OCI-LY3 (cell line): ENCODE data around the gene SPX.

ENCODE experiments used
- H2AFZ ChIP-seq: fragments of 200-600, 300-600 bp; shearing (Covaris generic); 2 replicates; pipeline ENCODE4 v1.6.0; 2014; ENCODE audit warnings: antibody characterized with exemption, low read depth, low read length
- H3K27ac ChIP-seq: fragments of 200-600, 300-600 bp; sonication (generic); 2 replicates; pipeline ENCODE4 v1.5.1; 2014; ENCODE audit warnings: mild to moderate bottlenecking, low read length, moderate library complexity, mixed read lengths
- H3K27me3 ChIP-seq: fragments of 200-600, 300-600 bp; sonication (generic); 2 replicates; pipeline ENCODE4 v1.6.1; 2014; ENCODE audit warnings: low read depth, low read length, mixed read lengths
- H3K36me3 ChIP-seq: fragments of 200-600, 300-600 bp; sonication (generic); replicated peaks from 2 replicates; pipeline ENCODE3; 2014; ENCODE audit warnings: low read depth, low read length, mixed read lengths
- H3K4me1 ChIP-seq: fragments of 300-600, 200-600 bp; sonication (generic); 2 replicates; pipeline ENCODE4 v1.6.1; 2014; ENCODE audit warnings: low read length, mixed read lengths
- H3K4me2 ChIP-seq: fragments of 200-600, 300-600 bp; sonication (generic); 2 replicates; pipeline ENCODE4 v1.6.1; 2014; ENCODE audit warnings: low read length, mixed read lengths
- H3K4me3 ChIP-seq: fragments of 300-600, 200-600 bp; sonication (generic); 2 replicates; pipeline ENCODE4 v1.5.1; 2014; ENCODE audit warnings: antibody characterized with exemption, mild to moderate bottlenecking, low read length, moderate library complexity
- H3K79me2 ChIP-seq: fragments of 300-600, 200-600 bp; shearing (Covaris generic); 2 replicates; pipeline ENCODE4 v1.6.1; 2014; ENCODE audit warnings: mild to moderate bottlenecking, low read length, mixed read lengths
- H3K9ac ChIP-seq: fragments of 300-600, 200-600 bp; shearing (Covaris generic); 2 replicates; pipeline ENCODE4 v1.6.0; 2014; ENCODE audit warnings: mild to moderate bottlenecking, low read length, moderate library complexity
- H3K9me3 ChIP-seq: fragments of 200-600, 300-600 bp; shearing (Covaris generic); 2 replicates; pipeline ENCODE4 v1.6.1; 2014; ENCODE audit warnings: low read length, mixed read lengths; ENCODE audit not compliant: insufficient read depth
- H4K20me1 ChIP-seq: fragments of 200-600, 300-600 bp; sonication (generic); 2 replicates; pipeline ENCODE4 v1.6.1; 2016; ENCODE audit warnings: low read length, mixed read lengths; ENCODE audit not compliant: insufficient read depth
- CTCF ChIP-seq: fragments of 200-600, 300-600 bp; sonication (generic); IDR thresholded peaks from 2 replicates; pipeline ENCODE4 v1.5.1; 2014; ENCODE audit warnings: antibody characterized with exemption, low read length, low read depth
- EZH2phosphoT487 ChIP-seq: fragments of 200-600 bp; shearing (Covaris generic); IDR thresholded peaks from 2 replicates; pipeline ENCODE4 v1.6.1; 2018; ENCODE audit warnings: antibody characterized with exemption, mixed run types, low read depth

Gene SPX

GRCh38 chr12:21573733-21574358 lies 47.8 kb downstream of the SPX start:
- Histone ChIP-seq H3K36me3 (no peaks in the 10 kb centered on the region), H3K4me3 (no peak overlapping the region), H3K27me3 (no peaks in the 10 kb centered on the region), H3K79me2 (no peaks in the 10 kb centered on the region), H3K9me3 (no peaks in the 10 kb centered on the region), H3K9ac (no peak overlapping the region), H2AFZ (no peak overlapping the region), H3K4me2 (no peak overlapping the region), H3K27ac (no peak overlapping the region), H3K4me1 (peaks cover 16% of the 10 kb centered on the region), H4K20me1 (no peaks in the 10 kb centered on the region)
- TF ChIP-seq EZH2phosphoT487 = no peak
- TF ChIP-seq CTCF = no peak

GRCh38 chr12:21576431-21576830 lies 50.3 kb downstream of the SPX start:
- no peak for TF ChIP-seq EZH2phosphoT487
- TF ChIP-seq CTCF = no peak
- no peaks in the 10 kb centered on the region for H3K9me3 ChIP-seq
- H3K79me2 ChIP-seq = no peaks in the 10 kb centered on the region
- H3K4me1 ChIP-seq = peaks cover 28% of the 10 kb centered on the region
- no peaks in the 10 kb centered on the region for H4K20me1 ChIP-seq
- no peaks in the 10 kb centered on the region for H3K27me3 ChIP-seq
- H3K36me3 ChIP-seq = peaks cover under 1% of the 10 kb centered on the region
- no peak overlapping the region for H3K4me3 ChIP-seq
- no peak overlapping the region for H3K27ac ChIP-seq
- H2AFZ ChIP-seq = no peak overlapping the region
- H3K4me2 ChIP-seq = no peak overlapping the region
- H3K9ac ChIP-seq = no peak overlapping the region

- Histone ChIP-seq H3K9ac (no peak overlapping the region), H2AFZ (no peak overlapping the region), H4K20me1 (no peaks in the 10 kb centered on the region), H3K27ac (no peak overlapping the region), H3K4me2 (no peak overlapping the region), H3K4me3 (no peak overlapping the region), H3K4me1 (peaks cover 26% of the 10 kb centered on the region), H3K36me3 (peaks cover 2% of the 10 kb centered on the region), H3K9me3 (no peaks in the 10 kb centered on the region), H3K79me2 (no peaks in the 10 kb centered on the region), H3K27me3 (no peaks in the 10 kb centered on the region)
- no peak for TF ChIP-seq EZH2phosphoT487
These were observed 51.4 kb downstream of the SPX start for GRCh38 chr12:21577516-21577915.

GRCh38 chr12:21580748-21581516 lies 54.8 kb downstream of the SPX start:
- H3K27me3 ChIP-seq = no peaks in the 10 kb centered on the region
- no peaks in the 10 kb centered on the region for H4K20me1 ChIP-seq
- H3K27ac ChIP-seq = 0 out of 2 replicates have a peak overlapping the region, but pooled peaks have one; percentile 14
- H3K79me2 ChIP-seq = no peaks in the 10 kb centered on the region
- H3K4me2 ChIP-seq = peak overlapping the region; percentile 31
- H3K9me3 ChIP-seq = no peaks in the 10 kb centered on the region
- no peak overlapping the region for H3K9ac ChIP-seq
- H2AFZ ChIP-seq = no peak overlapping the region
- H3K4me3 ChIP-seq = peak overlapping the region; percentile 15; the same call in 1 of the 2 replicates
- H3K36me3 ChIP-seq = peaks cover 2% of the 10 kb centered on the region
- peaks cover 21% of the 10 kb centered on the region for H3K4me1 ChIP-seq
- TF ChIP-seq CTCF = no peak
- no peak for TF ChIP-seq EZH2phosphoT487
